ENCODE measurements around the gene BARD1. TPM values are rescaled to one million over a fixed set of nuclear protein-coding genes. Genes with fewer than 3 reads are reported as not detected.
"Not testable (repeated sequence)": the region's sequence is repeated elsewhere in the genome, so short reads cannot be mapped to it uniquely, and the experiment has no call there.

Gene BARD1
- total RNA-seq, 2 experiments from 2014 or later = 4.4 to 5.2 TPM

GRCh38 chr2:214796911-214797310, 12.6 kb downstream of the BARD1 start:
- POLR2A ChIA-PET = no interaction called here
- no peaks in the 10 kb centered on the region for H3K36me3 ChIP-seq (ENCODE audit: insufficient read depth, low read length)
- Mint-ChIP-seq H3K4me1 (ENCODE audit: low read depth) (peaks cover 24% of the 10 kb centered on the region), H3K27me3 (no peaks in the 10 kb centered on the region), H3K4me3 (no peak overlapping the region), H3K36me3 (ENCODE audit: low read depth) (peaks cover 23% of the 10 kb centered on the region), H3K9me3 (no peaks in the 10 kb centered on the region), H3K27ac (no peak overlapping the region)
- H3K4me1 ChIP-seq (ENCODE audit: insufficient read depth, low read length) = no peaks in the 10 kb centered on the region
- DNase-seq (no peak), ATAC-seq (ENCODE audit: poor library complexity) (peak; percentile 39)
- no peak for TF ChIP-seq CTCF (IDR thresholded peaks at IDR 0.05)
- H3K27ac ChIP-seq (ENCODE audit: low read depth in 1 of 2, low read length in 2 of 2) = no peak overlapping the region
- intact Hi-C loops (cut with DNase I, micrococcal nuclease) = no loop called here
- no peaks in the 10 kb centered on the region for H3K9me3 ChIP-seq (ENCODE audit: control insufficient read depth in 1 of 2, insufficient read depth in 1 of 2, low read length in 2 of 2)
- H3K27me3 ChIP-seq (ENCODE audit: control insufficient read depth in 1 of 2, insufficient read depth in 2 of 2, low read length in 2 of 2) = no peaks in the 10 kb centered on the region
- H3K4me3 ChIP-seq (ENCODE audit: low read length) = no peak overlapping the region
- CTCF ChIA-PET = no interaction called here

GRCh38 chr2:214783181-214783580, 26.3 kb downstream of the BARD1 start:
- DNase-seq; POLR2A ChIA-PET; H3K27ac Mint-ChIP-seq; H3K27ac ChIP-seq (ENCODE audit: low read depth in 1 of 2, low read length in 2 of 2); H3K27me3 ChIP-seq (ENCODE audit: control insufficient read depth in 1 of 2, insufficient read depth in 2 of 2, low read length in 2 of 2); ATAC-seq (ENCODE audit: poor library complexity); CTCF ChIA-PET; H3K4me3 Mint-ChIP-seq; H3K4me3 ChIP-seq (ENCODE audit: low read length); H3K9me3 ChIP-seq (ENCODE audit: control insufficient read depth in 1 of 2, insufficient read depth in 1 of 2, low read length in 2 of 2); H3K4me1 ChIP-seq (ENCODE audit: insufficient read depth, low read length); H3K9me3 Mint-ChIP-seq; intact Hi-C loops (cut with DNase I, micrococcal nuclease); H3K4me1 Mint-ChIP-seq (ENCODE audit: low read depth); H3K27me3 Mint-ChIP-seq: not testable (repeated sequence)
- peaks cover 28% of the 10 kb centered on the region for H3K36me3 ChIP-seq (ENCODE audit: insufficient read depth, low read length)
- H3K36me3 Mint-ChIP-seq (ENCODE audit: low read depth) = peaks cover 76% of the 10 kb centered on the region

GRCh38 chr2:214782671-214783070, 26.8 kb downstream of the BARD1 start:
- POLR2A ChIA-PET = no interaction called here
- TF ChIP-seq CTCF (IDR thresholded peaks at IDR 0.05) = no peak
- Mint-ChIP-seq H3K36me3 (ENCODE audit: low read depth) (peaks cover 75% of the 10 kb centered on the region), H3K27ac (no peak overlapping the region), H3K4me3 (no peak overlapping the region), H3K4me1 (ENCODE audit: low read depth) (no peaks in the 10 kb centered on the region), H3K9me3 (peaks cover 2% of the 10 kb centered on the region), H3K27me3 (no peaks in the 10 kb centered on the region)
- no peaks in the 10 kb centered on the region for H3K9me3 ChIP-seq (ENCODE audit: control insufficient read depth in 1 of 2, insufficient read depth in 1 of 2, low read length in 2 of 2)
- CTCF ChIA-PET = no interaction called here
- no peak for DNase-seq
- intact Hi-C loops (cut with DNase I, micrococcal nuclease) = no loop called here
- no peaks in the 10 kb centered on the region for H3K4me1 ChIP-seq (ENCODE audit: insufficient read depth, low read length)
- no peak for ATAC-seq (ENCODE audit: poor library complexity)
- no peak overlapping the region for H3K4me3 ChIP-seq (ENCODE audit: low read length)
- H3K27ac ChIP-seq (ENCODE audit: low read depth in 1 of 2, low read length in 2 of 2) = no peak overlapping the region
- H3K36me3 ChIP-seq (ENCODE audit: insufficient read depth, low read length) = peaks cover 28% of the 10 kb centered on the region
- H3K27me3 ChIP-seq (ENCODE audit: control insufficient read depth in 1 of 2, insufficient read depth in 2 of 2, low read length in 2 of 2) = no peaks in the 10 kb centered on the region

GRCh38 chr2:214781226-214781625, 28.3 kb downstream of the BARD1 start:
- H3K9me3 ChIP-seq (ENCODE audit: control insufficient read depth in 1 of 2, insufficient read depth in 1 of 2, low read length in 2 of 2) = no peaks in the 10 kb centered on the region
- Mint-ChIP-seq H3K27ac (no peak overlapping the region), H3K27me3 (no peaks in the 10 kb centered on the region), H3K36me3 (ENCODE audit: low read depth) (peaks cover 79% of the 10 kb centered on the region), H3K9me3 (peaks cover 2% of the 10 kb centered on the region), H3K4me1 (ENCODE audit: low read depth) (no peaks in the 10 kb centered on the region), H3K4me3 (no peak overlapping the region)
- no peak overlapping the region for H3K4me3 ChIP-seq (ENCODE audit: low read length)
- intact Hi-C loops (cut with DNase I, micrococcal nuclease) = no loop called here
- peaks cover 28% of the 10 kb centered on the region for H3K36me3 ChIP-seq (ENCODE audit: insufficient read depth, low read length)
- no peak for ATAC-seq (ENCODE audit: poor library complexity)
- H3K27ac ChIP-seq (ENCODE audit: low read depth in 1 of 2, low read length in 2 of 2) = no peak overlapping the region
- POLR2A ChIA-PET = no interaction called here
- DNase-seq = no peak
- H3K27me3 ChIP-seq (ENCODE audit: control insufficient read depth in 1 of 2, insufficient read depth in 2 of 2, low read length in 2 of 2) = no peaks in the 10 kb centered on the region
- CTCF ChIA-PET = interaction anchor here (0.8 kb wide), 1 partner anchor 13 kb away, joined by 3 read pairs; no protein-coding TSS in a partner anchor
- TF ChIP-seq CTCF (IDR thresholded peaks at IDR 0.05) = no peak
- no peaks in the 10 kb centered on the region for H3K4me1 ChIP-seq (ENCODE audit: insufficient read depth, low read length)

Data from CD4-positive, alpha-beta T cell (primary cell).